Smooth muscle cell (in vitro differentiated cells): ENCODE data around the gene GYPC. TPM values are rescaled to one million over a fixed set of nuclear protein-coding genes. Genes with fewer than 3 reads are reported as not detected.

Source experiments
- DNase-seq: peaks from one replicate; lab custom pipeline; 2025; ENCODE audit not compliant: unreplicated experiment; lab: John Stamatoyannopoulos, UW
- H2AFZ ChIP-seq: fragments of 200-600 bp; sonication (generic); 2 replicates; pipeline ENCODE4 v1.6.0; 2016; ENCODE audit warnings: antibody characterized with exemption, low read depth, mild to moderate bottlenecking
- H3F3A ChIP-seq: fragments of 200-600 bp; sonication (generic); 2 replicates; pipeline ENCODE4 v1.6.0; 2017; ENCODE audit warnings: antibody characterized with exemption, low read depth
- H3K27ac ChIP-seq: fragments of 200-600 bp; sonication (generic); 2 replicates; pipeline ENCODE4 v1.5.1; 2016; ENCODE audit warnings: low read depth, mild to moderate bottlenecking
- H3K27me3 ChIP-seq: fragments of 200-600 bp; sonication (generic); 2 replicates; pipeline ENCODE4 v1.6.1; 2016; ENCODE audit warnings: low read depth, mild to moderate bottlenecking
- H3K36me3 ChIP-seq: fragments of 200-600 bp; sonication (generic); 2 replicates; pipeline ENCODE4 v1.5.1; 2016; ENCODE audit warnings: low read depth
- H3K4me1 ChIP-seq: fragments of 200-600 bp; sonication (generic); 2 replicates; pipeline ENCODE4 v1.5.1; 2016; ENCODE audit warnings: low read depth
- H3K4me2 ChIP-seq: fragments of 200-600 bp; sonication (generic); 2 replicates; pipeline ENCODE4 v1.6.0; 2016; ENCODE audit warnings: mild to moderate bottlenecking
- H3K4me3 ChIP-seq: fragments of 200-600 bp; sonication (generic); 2 replicates; pipeline ENCODE4 v1.5.1; 2016; ENCODE audit warnings: mild to moderate bottlenecking
- H3K79me2 ChIP-seq: fragments of 200-600 bp; sonication (generic); 2 replicates; pipeline ENCODE4 v1.6.0; 2016; ENCODE audit warnings: low read depth, mild to moderate bottlenecking
- H3K9ac ChIP-seq: fragments of 200-600 bp; sonication (generic); 2 replicates; pipeline ENCODE4 v1.6.0; 2016; ENCODE audit warnings: low read depth
- H3K9me3 ChIP-seq: fragments of 200-600 bp; sonication (generic); replicated peaks from 2 replicates; pipeline ENCODE4 v1.5.1; 2016; ENCODE audit warnings: low read depth
- H4K20me1 ChIP-seq: fragments of 200-600 bp; sonication (generic); 2 replicates; pipeline ENCODE4 v1.6.0; 2016; ENCODE audit warnings: low read depth
- WGBS: methylation state at CpG from one replicate; pipeline ENCODE4 v1.1.7; 2016; ENCODE audit warnings: low lambda C conversion rate; 5-methylcytosine and 5-hydroxymethylcytosine counted together
- polyA plus RNA-seq: library from polyadenylated mRNA; unstranded; fragments of >200 nt; fragmentation: Nextera tagmentation; extraction: Ambion mirVana; gene quantifications from 2 replicates; pipeline ENCODE4 v1.2.1, GENCODE V29; 2016
- total RNA-seq: library from RNA; depleted of rRNA; stranded (reverse); fragments of >200 nt; gene quantifications from 2 replicates; pipeline ENCODE4 v1.2.3, GENCODE V29; 2014
- TF ChIP-seq, protein P1 (sequence below): fragments of 200-600 bp; sonication (generic); IDR thresholded peaks from 2 replicates; pipeline ENCODE4 v1.5.1; 2017; ENCODE audit warnings: borderline replicate concordance, mild to moderate bottlenecking, antibody characterized with exemption; ENCODE audit not compliant: insufficient read depth, poor library complexity, severe bottlenecking

GYPC gene
- total and polyA plus RNA-seq, 2 experiments from 2014 or later: 25.7 to 61.8 TPM

DNA sequence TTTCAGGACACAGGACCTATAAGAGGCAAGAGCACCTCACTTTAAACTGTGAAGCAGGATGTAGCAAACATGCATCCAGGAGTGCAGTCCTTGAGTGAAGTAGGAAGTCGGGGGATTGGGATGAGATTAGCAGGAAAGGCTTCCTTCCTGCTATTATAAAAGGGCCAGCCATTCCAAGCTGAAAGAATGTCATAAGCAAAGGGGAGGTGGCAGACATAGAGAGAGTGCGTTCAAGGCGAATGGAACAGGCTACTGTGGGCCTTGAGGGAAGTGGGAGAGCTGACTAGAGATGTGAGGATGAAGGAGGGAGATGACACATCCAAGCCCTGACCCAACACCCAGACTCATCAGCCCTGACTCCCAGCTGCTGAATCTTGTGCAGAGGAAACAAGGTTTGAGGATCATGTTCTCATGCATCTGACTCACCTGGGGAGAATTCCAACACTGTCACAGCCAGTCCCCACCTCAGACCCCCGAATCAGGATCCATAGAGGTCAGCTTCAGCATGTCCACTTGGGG lies 63.9 kb downstream of the GYPC start:
- H3K27ac ChIP-seq: no peak overlapping the region
- DNase-seq: no peak
- no peaks in the 10 kb centered on the region for H3K79me2 ChIP-seq
- H2AFZ ChIP-seq: no peak overlapping the region
- H3K4me2 ChIP-seq: no peak overlapping the region
- TF ChIP-seq, protein P1, sequence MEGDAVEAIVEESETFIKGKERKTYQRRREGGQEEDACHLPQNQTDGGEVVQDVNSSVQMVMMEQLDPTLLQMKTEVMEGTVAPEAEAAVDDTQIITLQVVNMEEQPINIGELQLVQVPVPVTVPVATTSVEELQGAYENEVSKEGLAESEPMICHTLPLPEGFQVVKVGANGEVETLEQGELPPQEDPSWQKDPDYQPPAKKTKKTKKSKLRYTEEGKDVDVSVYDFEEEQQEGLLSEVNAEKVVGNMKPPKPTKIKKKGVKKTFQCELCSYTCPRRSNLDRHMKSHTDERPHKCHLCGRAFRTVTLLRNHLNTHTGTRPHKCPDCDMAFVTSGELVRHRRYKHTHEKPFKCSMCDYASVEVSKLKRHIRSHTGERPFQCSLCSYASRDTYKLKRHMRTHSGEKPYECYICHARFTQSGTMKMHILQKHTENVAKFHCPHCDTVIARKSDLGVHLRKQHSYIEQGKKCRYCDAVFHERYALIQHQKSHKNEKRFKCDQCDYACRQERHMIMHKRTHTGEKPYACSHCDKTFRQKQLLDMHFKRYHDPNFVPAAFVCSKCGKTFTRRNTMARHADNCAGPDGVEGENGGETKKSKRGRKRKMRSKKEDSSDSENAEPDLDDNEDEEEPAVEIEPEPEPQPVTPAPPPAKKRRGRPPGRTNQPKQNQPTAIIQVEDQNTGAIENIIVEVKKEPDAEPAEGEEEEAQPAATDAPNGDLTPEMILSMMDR: no peak
- no peak overlapping the region for H3K9ac ChIP-seq
- no peaks in the 10 kb centered on the region for H3K36me3 ChIP-seq
- no peaks in the 10 kb centered on the region for H3K27me3 ChIP-seq
- H3K4me3 ChIP-seq: no peak overlapping the region
- H4K20me1 ChIP-seq: no peaks in the 10 kb centered on the region
- no peaks in the 10 kb centered on the region for H3K4me1 ChIP-seq
- 77% methylated on average over 4 of the region's 4 CpGs for WGBS
- H3F3A ChIP-seq: no peaks in the 10 kb centered on the region
- H3K9me3 ChIP-seq: no peaks in the 10 kb centered on the region

DNA sequence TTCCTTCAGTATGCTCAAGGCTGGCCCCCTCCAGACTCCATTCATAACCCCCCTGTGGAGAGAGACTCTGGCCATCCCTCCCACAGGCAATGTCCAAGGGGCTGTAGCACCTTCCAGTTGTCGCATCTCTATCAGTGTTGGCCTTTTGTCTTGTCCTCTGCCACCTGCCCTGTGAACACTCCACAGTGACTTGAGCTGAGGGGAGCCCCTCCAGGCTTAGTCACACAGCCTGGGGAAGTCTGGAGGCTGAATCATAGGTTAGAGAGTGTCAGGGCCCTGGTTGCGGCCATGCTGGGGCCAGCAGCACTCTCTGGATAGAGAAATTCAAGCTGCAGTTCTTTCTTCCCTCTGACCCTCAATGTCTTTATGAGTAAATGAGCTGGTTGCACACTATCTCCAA lies 64.7 kb downstream of the GYPC start:
- Histone ChIP-seq H3K9ac (no peak overlapping the region), H3K4me1 (no peaks in the 10 kb centered on the region), H3K9me3 (no peaks in the 10 kb centered on the region), H2AFZ (no peak overlapping the region), H3K36me3 (no peaks in the 10 kb centered on the region), H3K27ac (no peak overlapping the region), H4K20me1 (no peaks in the 10 kb centered on the region), H3F3A (no peaks in the 10 kb centered on the region), H3K4me2 (no peak overlapping the region), H3K79me2 (no peaks in the 10 kb centered on the region), H3K27me3 (no peaks in the 10 kb centered on the region), H3K4me3 (no peak overlapping the region)
- TF ChIP-seq, protein P1: no peak
- no peak for DNase-seq
- WGBS: 84% methylated on average over 2 of the region's 2 CpGs

DNA sequence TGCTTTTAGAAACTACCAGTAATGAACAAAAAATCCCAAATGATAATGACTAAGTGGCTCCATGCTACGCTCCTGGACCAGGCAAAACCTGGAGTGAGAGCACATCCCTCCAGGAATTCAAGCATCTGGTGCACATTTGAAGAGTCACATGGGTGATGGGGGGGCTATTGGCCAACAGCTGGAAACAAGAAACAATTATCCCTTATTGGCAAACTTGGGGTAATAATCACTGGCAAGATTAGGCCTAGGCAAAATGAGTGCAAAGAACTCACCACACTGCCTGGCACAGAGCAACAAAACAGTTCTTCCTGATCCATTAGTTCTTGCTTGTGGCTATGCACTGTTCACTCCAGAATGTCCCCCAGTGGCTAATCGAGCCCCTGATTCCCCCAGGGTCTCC lies 66.1 kb downstream of the GYPC start:
- no peak overlapping the region for H3K9ac ChIP-seq
- H3K27me3 ChIP-seq: no peaks in the 10 kb centered on the region
- TF ChIP-seq, protein P1: no peak
- H3K9me3 ChIP-seq: no peaks in the 10 kb centered on the region
- H3K4me2 ChIP-seq: no peak overlapping the region
- no peaks in the 10 kb centered on the region for H3K4me1 ChIP-seq
- no peaks in the 10 kb centered on the region for H4K20me1 ChIP-seq
- no peak overlapping the region for H2AFZ ChIP-seq
- no peak overlapping the region for H3K4me3 ChIP-seq
- no peak overlapping the region for H3K27ac ChIP-seq
- no peaks in the 10 kb centered on the region for H3K79me2 ChIP-seq
- H3K36me3 ChIP-seq: no peaks in the 10 kb centered on the region
- H3F3A ChIP-seq: no peaks in the 10 kb centered on the region
- 72% methylated on average over 2 of the region's 2 CpGs for WGBS
- no peak for DNase-seq

DNA sequence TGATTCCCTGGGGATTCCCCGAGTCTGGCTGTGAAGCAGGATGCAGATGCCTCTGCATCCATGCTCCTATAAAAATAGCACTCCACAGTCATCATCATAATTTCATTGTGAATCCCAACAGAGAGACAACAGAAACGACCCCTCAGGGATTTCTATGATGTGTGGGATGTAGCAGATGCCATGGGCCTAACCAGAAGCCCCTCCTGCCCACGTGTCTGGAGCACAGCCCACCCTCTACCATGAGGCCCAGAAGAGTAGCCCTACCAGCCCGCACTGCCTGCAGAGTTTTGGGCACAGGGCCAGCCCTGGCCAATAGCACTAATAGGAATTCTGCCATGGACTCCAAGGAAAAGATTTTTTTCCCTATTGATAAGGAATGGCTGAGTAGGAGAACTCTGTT lies 66.6 kb downstream of the GYPC start:
- DNase-seq: no peak
- WGBS: 68% methylated on average over 4 of the region's 4 CpGs
- Histone ChIP-seq H3F3A (no peaks in the 10 kb centered on the region), H3K27me3 (no peaks in the 10 kb centered on the region), H2AFZ (no peak overlapping the region), H3K4me1 (no peaks in the 10 kb centered on the region), H3K27ac (no peak overlapping the region), H3K79me2 (no peaks in the 10 kb centered on the region), H3K4me2 (no peak overlapping the region), H3K9me3 (no peaks in the 10 kb centered on the region), H3K9ac (no peak overlapping the region), H3K4me3 (no peak overlapping the region), H4K20me1 (no peaks in the 10 kb centered on the region), H3K36me3 (no peaks in the 10 kb centered on the region)
- TF ChIP-seq, protein P1: no peak
